Endothelial cell of umbilical vein (primary cell): ENCODE data around the gene RRAGD. TPM values are rescaled to one million over a fixed set of nuclear protein-coding genes. Genes with fewer than 3 reads are reported as not detected.

Experiments used
- BruUV-seq: library from RNA; stranded (reverse); fragments of 400-500 nt; replicated peaks from 2 replicates; lab custom pipeline; 2021; lab: Mats Ljungman, UMichigan
- CTCF ChIA-PET: fragments of 300-600, 350-600 bp; sonication (Branson Sonifier 250); formaldehyde crosslinking; loops from one replicate; lab custom pipeline; 2021; ENCODE audit warnings: antibody characterized with exemption, inconsistent platforms; lab: Charles Lee
- POLR2A ChIA-PET: fragments of 300-600, 350-600 bp; sonication (Branson Sonifier 250); formaldehyde crosslinking; loops from one replicate; lab custom pipeline; 2021; ENCODE audit warnings: antibody characterized with exemption, inconsistent platforms; lab: Charles Lee
- DNase-seq: peaks from one replicate; pipeline ENCODE4 v3.0.0-alpha.2; 2011; ENCODE audit warnings: low read depth, low spot score
- FAIRE-seq: peaks from 2 replicates; lab custom pipeline; 2011; peaks lifted over from hg19 to GRCh38; lab: Jason Lieb, UNC
- H2AFZ ChIP-seq: 2 replicates; pipeline ENCODE4 v1.6.0; 2012; ENCODE audit warnings: low read depth, low read length, control low read depth, inconsistent platforms
- H3K27ac ChIP-seq: 2 replicates; pipeline ENCODE4 v1.5.1; 2011; ENCODE audit warnings: low read depth, mild to moderate bottlenecking, control low read depth, low read length, moderate library complexity; ENCODE audit not compliant: insufficient read depth
- H3K27me3 ChIP-seq, 2 experiments: 2 replicates each; pipeline versions ENCODE4 v1.6.0 to v1.6.1; 2011; ENCODE audit warnings: low read length in 2 of 2, mixed read lengths in 1 of 2; ENCODE audit not compliant: control insufficient read depth in 2 of 2, insufficient read depth in 2 of 2
- H3K36me3 ChIP-seq, 2 experiments: 2 replicates in 1 of 2; 3 replicates in 1 of 2; pipeline ENCODE4 v1.5.1; 2011; ENCODE audit warnings: low read length in 2 of 2, mild to moderate bottlenecking in 1 of 2, moderate library complexity in 1 of 2; ENCODE audit not compliant: control insufficient read depth in 2 of 2, insufficient read depth in 2 of 2; ENCODE audit errors: extremely low read depth in 1 of 2
- H3K4me1 ChIP-seq: 3 replicates; pipeline ENCODE4 v1.5.1; 2011; ENCODE audit warnings: mild to moderate bottlenecking, low read length; ENCODE audit not compliant: control insufficient read depth, insufficient read depth; ENCODE audit errors: extremely low read depth
- H3K4me2 ChIP-seq: 2 replicates; pipeline ENCODE4 v1.6.1; 2011; ENCODE audit warnings: low read length, control low read depth, mixed read lengths; ENCODE audit not compliant: insufficient read depth
- H3K4me3 ChIP-seq, 3 experiments: fragments of 200-600 bp in 1 of 3; sonication (generic), shearing (Covaris generic) in 1 of 3; replicated peaks in 1 of 3; 2 replicates each; pipeline ENCODE4 v1.5.1; 2011 to 2016; ENCODE audit warnings: control low read depth in 3 of 3, low read length in 3 of 3, mild to moderate bottlenecking in 2 of 3, inconsistent platforms in 1 of 3, low read depth in 1 of 3, moderate library complexity in 1 of 3; ENCODE audit not compliant: insufficient read depth in 1 of 3
- H3K79me2 ChIP-seq: 2 replicates; pipeline ENCODE4 v1.6.0; 2012; ENCODE audit warnings: low read length, inconsistent platforms; ENCODE audit not compliant: control insufficient read depth, insufficient read depth
- H3K9ac ChIP-seq: replicated peaks from 2 replicates; pipeline ENCODE3; 2011; ENCODE audit warnings: low read length, control low read depth; ENCODE audit not compliant: insufficient read depth; ENCODE audit errors: extremely low read depth
- H3K9me1 ChIP-seq: replicated peaks from 3 replicates; pipeline ENCODE4 v1.6.0; 2011; ENCODE audit warnings: mild to moderate bottlenecking, low read length; ENCODE audit not compliant: control insufficient read depth, insufficient read depth; ENCODE audit errors: extremely low read depth
- H3K9me3 ChIP-seq: replicated peaks from 2 replicates; pipeline ENCODE4 v1.5.1; 2012; ENCODE audit warnings: low read length, inconsistent platforms; ENCODE audit not compliant: control insufficient read depth, insufficient read depth
- H4K20me1 ChIP-seq: replicated peaks from 2 replicates; pipeline ENCODE3; 2011; ENCODE audit warnings: mild to moderate bottlenecking, low read length; ENCODE audit not compliant: control insufficient read depth, insufficient read depth; ENCODE audit errors: extremely low read depth
- FOS ChIP-seq: IDR thresholded peaks from 2 replicates; pipeline ENCODE4 v1.6.1; 2011; ENCODE audit warnings: mild to moderate bottlenecking, low read length, moderate library complexity, borderline replicate concordance; ENCODE audit not compliant: insufficient read depth
- JUN ChIP-seq: IDR thresholded peaks from 2 replicates; pipeline ENCODE4 v1.6.1; 2011; ENCODE audit warnings: borderline replicate concordance, low read depth; ENCODE audit not compliant: insufficient read length, insufficient read depth
- POLR2A ChIP-seq: IDR thresholded peaks from 2 replicates; pipeline ENCODE4 v1.6.1; 2012; ENCODE audit warnings: low read depth, mild to moderate bottlenecking, control low read depth, low read length
- POLR2AphosphoS5 ChIP-seq: IDR thresholded peaks from 2 replicates; pipeline ENCODE4 v1.6.1; 2012; ENCODE audit warnings: low read depth, mild to moderate bottlenecking, control low read depth, low read length, moderate library complexity; ENCODE audit not compliant: insufficient read depth
- dilution Hi-C: fragments of 300-500 bp; cut with MboI; formaldehyde crosslinking; loops from one replicate; pipeline ENCODE4 v1.15.0; 2019; ENCODE audit warnings: low sequenced_read_pairs; ENCODE audit not compliant: extremely low pct_ligation_motif_present
- intact Hi-C: fragments of 100-400 bp; cut with micrococcal nuclease; formaldehyde crosslinking; loops from one replicate; pipeline ENCODE4 v1.10.0; 2022
- polyA plus RNA-seq, 4 experiments: library from polyadenylated mRNA; depleted of rRNA in 3 of 4; stranded (reverse) in 3 of 4; unstranded in 1 of 4; fragments of >200 nt; gene quantifications; 2 replicates each; pipeline versions ENCODE4 v1.2.1 to v1.2.3, GENCODE V29; 2011 to 2012; ENCODE audit warnings: missing spikeins in 1 of 4
- total RNA-seq: library from RNA; stranded (reverse); gene quantifications from 2 replicates; pipeline ENCODE4 v1.2.3, GENCODE V29; 2021

RRAGD gene
- total and polyA plus RNA-seq, 2 donors (not counting 3 experiments of a cell fraction or from before 2014, with no cell fraction given), result 0.07 to 2.0 TPM

DNA sequence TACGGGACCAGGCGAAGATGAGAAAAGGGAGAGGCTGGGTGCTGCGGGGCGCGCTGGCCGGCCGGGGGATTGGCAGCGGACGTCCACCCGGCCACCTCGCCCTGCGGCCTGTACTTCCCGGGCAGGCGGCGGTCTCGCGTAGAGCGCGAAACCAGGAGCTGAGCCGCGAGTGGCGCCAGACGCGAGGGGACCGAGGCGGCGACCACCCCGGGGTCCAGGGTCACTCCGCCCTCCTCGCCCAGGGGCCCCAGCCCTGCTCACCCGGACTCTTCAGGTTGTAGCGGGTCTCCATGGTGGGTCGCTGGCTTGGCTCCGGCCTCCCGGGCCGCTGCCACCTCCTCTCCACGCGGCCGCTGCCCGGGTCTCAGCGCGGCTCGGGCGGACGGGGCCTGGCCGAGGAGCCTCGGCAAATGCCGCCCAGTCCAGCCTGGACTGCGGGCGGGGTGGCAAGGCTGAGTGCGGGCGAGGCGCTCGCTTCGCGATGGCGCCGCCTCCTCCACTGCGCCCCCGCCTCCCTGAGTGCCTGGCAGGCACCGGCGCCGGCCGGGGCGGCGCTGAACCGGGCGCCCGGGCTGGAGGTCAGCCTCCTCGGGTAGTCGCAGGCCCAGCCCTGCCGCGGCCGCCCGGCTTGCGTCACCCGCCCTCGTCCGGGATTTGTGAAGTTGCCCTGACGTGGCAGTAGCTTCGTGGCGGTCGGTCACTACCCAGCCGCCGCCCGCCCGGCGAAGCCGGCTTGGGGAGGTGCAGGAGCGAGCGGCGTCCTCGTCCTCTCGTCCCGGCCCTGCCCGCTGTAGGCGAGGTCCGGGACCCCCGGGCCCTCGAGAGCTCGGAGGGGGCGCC, 59.6 kb downstream of the RRAGD start, which contains the start of gene UBE2J1:
UBE2J1 (minus strand) TSS at position 445 of the 840 bp plus-strand sequence; CDS start at position 292, 153 bp downstream.
- Histone ChIP-seq H3K9me3 (no peaks in the 10 kb centered on the region), H3K36me3 (no peaks in the 10 kb centered on the region), H3K4me3 (peak within 1 kb of the TSS; percentile 93 to 100 (median 100)), H3K4me1 (peaks cover 38% of the 10 kb centered on the region), H3K27me3 (no peaks in the 10 kb centered on the region), H3K27ac (peak within 1 kb of the TSS; percentile 96), H2AFZ (peak within 1 kb of the TSS; percentile 77), H3K9ac (peak within 1 kb of the TSS; percentile 99), H3K9me1 (no peaks in the 10 kb centered on the region), H4K20me1 (peaks cover 3% of the 10 kb centered on the region), H3K79me2 (peaks cover 44% of the 10 kb centered on the region), H3K4me2 (peak within 1 kb of the TSS; percentile 98)
- ChIA-PET CTCF (interaction anchor here (0.7 to 7.0 kb wide), 9 partner anchors 9 to 369 kb away, joined by 3 to 56 read pairs (median 5); no protein-coding TSS in a partner anchor), POLR2A (interaction anchor here (0.7 to 2.3 kb wide), 7 partner anchors 9 to 389 kb away, joined by 3 to 16 read pairs (median 4); partner anchors contain the start of genes PM20D2, PNRC1 and RNGTT)
- dilution Hi-C loops (no loop called here), intact Hi-C loops (loop anchor here (1.0 to 5.0 kb wide), 6 partner anchors 100 to 970 kb away; partner anchors contain the start of genes CASP8AP2, PM20D2 and RNGTT)
- no TSS peak for BruUV-seq
- TF ChIP-seq FOS, result peak; percentile 12
- TF ChIP-seq JUN, result no peak
- peak; percentile 83 for TF ChIP-seq POLR2AphosphoS5
- peak; percentile 87 for TF ChIP-seq POLR2A
- DNase-seq, result peak; percentile 94
- peak; percentile 85 for FAIRE-seq

DNA sequence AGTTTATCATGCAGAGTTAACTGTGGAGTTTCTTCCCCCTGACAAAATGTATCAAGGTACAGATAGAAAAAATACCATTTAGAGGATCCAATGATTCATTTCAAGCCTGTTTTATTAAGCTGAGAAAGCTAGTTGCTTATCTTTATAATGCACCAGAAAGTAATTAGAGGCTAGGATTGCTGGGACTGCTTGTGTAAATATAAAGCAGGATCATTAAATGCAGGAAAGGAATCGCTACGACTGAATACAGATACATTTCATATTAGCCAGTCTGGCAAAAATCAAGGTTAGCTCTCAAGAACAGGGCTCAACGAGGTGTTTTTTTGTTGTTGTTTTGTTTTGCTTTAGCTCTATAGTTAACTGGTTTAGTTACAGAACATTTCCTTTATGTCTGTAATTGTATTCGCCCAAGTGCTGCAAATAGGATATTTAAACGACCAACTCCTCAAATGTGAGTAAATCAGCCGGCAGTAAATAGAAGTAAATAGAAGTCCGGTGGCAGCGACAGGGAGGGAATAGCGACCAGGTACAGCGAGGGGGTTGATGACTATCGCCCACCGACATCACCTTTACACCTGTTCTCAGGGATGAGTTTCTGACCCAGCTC, 60.3 kb downstream of the RRAGD start:
- DNase-seq (peak; percentile 47), FAIRE-seq (peak; percentile 67)
- H4K20me1 ChIP-seq, result peaks cover 10% of the 10 kb centered on the region
- H3K36me3 ChIP-seq, result no peaks in the 10 kb centered on the region
- dilution Hi-C loops, result no loop called here
- peak overlapping the region; percentile 77 for H2AFZ ChIP-seq
- intact Hi-C loops, result loop anchor here (1.0 to 5.0 kb wide), 6 partner anchors 99 to 969 kb away; partner anchors contain the start of genes CASP8AP2, PM20D2 and RNGTT
- H3K9me1 ChIP-seq, result no peaks in the 10 kb centered on the region
- ChIA-PET POLR2A (interaction anchor here (0.6 to 2.3 kb wide), 5 partner anchors 54 to 1234 kb away, joined by 3 to 16 read pairs (median 4); partner anchors contain the start of genes PM20D2, PNRC1 and RNGTT), CTCF (interaction anchor here (1.2 to 7.0 kb wide), 7 partner anchors 8 to 369 kb away, joined by 3 to 56 read pairs (median 6); no protein-coding TSS in a partner anchor)
- BruUV-seq, result TSS peak; percentile 52
- H3K4me3 ChIP-seq, result peak overlapping the region; percentile 93 to 100 (median 100)
- TF ChIP-seq POLR2AphosphoS5 (no peak), POLR2A (no peak), JUN (no peak)
- peaks cover 51% of the 10 kb centered on the region for H3K79me2 ChIP-seq
- no peaks in the 10 kb centered on the region for H3K9me3 ChIP-seq
- no peaks in the 10 kb centered on the region for H3K27me3 ChIP-seq
- H3K4me2 ChIP-seq, result peak overlapping the region; percentile 98
- H3K4me1 ChIP-seq, result peaks cover 39% of the 10 kb centered on the region
- peak overlapping the region; percentile 99 for H3K9ac ChIP-seq
- peak overlapping the region; percentile 96 for H3K27ac ChIP-seq
